ENCODE data around the gene CHI3L2.
A peak's percentile ranks its signal among the peaks of the same experiment; 100 is the strongest.

Gene CHI3L2

DNA sequence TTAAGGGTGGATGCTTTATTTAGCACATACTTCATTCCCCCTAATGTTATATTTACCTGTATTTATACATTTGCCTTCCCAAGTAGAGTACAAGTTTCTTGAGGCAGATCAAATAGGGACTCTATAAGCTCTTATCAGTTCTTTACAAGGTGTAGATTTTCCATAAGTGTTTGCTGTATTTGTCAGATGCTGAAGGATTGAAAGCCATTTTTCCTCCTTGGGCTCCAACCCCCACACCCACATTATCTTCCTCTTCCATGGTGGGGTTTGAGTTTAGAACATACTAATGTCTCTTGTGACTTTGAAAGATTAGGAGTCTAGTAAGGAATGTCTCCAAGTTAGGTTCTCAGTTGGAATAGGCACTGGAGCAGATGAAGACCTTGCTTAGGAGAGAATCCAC is 2.4 kb upstream of the CHI3L2 start:
- Histone ChIP-seq H3K36me3 (ENCODE audit: insufficient read depth, low read length) (no peaks in the 10 kb centered on the region), H3K9ac (ENCODE audit: low read depth, low read length) (no peak overlapping the region), H3K9me3 (replicated peaks; ENCODE audit: low read length) (no peaks in the 10 kb centered on the region), H3K4me3 (ENCODE audit: low read length) (no peak overlapping the region), H3K4me2 (ENCODE audit: low read length) (no peak overlapping the region), H3K27me3 (ENCODE audit: control insufficient read depth, insufficient read depth, low read length) (peaks cover 12% of the 10 kb centered on the region), H3K4me1 (ENCODE audit: control insufficient read depth, insufficient read depth, low read length) (peaks cover 21% of the 10 kb centered on the region)

DNA sequence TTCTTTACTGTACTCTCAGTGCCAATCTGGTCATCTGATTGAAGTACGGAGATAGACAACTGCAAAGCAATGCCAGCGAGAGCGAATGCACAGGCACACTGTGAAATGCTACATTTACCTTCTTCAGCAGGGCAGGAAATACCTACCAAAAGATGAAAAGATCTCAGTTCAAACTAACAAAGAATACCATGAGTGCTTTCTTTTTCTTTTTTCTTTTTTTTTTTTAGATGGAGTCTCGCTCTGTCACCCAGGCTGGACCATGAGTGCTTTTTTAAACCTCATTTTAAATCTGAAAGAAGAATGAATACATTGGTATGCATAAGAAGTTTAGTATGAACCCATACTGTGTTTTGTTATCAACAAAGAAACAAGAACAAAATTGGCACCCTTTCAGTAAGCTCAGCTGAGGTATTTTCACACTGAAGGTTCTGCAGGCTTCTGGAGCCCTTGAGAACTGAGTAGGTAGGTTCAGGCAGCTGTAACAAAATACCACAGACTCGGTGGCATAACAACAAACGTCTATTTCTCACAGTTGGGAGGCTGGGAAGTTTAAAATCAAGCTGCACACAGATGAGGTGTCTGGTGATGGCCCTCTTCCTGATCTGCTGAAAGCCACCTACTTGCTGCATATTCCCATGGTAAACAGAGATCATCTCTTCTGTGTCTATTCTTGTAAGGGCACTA is 1.7 kb upstream of the CHI3L2 start:
- peaks cover 21% of the 10 kb centered on the region for H3K4me1 ChIP-seq (ENCODE audit: control insufficient read depth, insufficient read depth, low read length)
- H3K36me3 ChIP-seq (ENCODE audit: insufficient read depth, low read length), result no peaks in the 10 kb centered on the region
- H3K27me3 ChIP-seq (ENCODE audit: control insufficient read depth, insufficient read depth, low read length), result peaks cover 5% of the 10 kb centered on the region
- H3K9me3 ChIP-seq (replicated peaks; ENCODE audit: low read length), result no peaks in the 10 kb centered on the region
- H3K9ac ChIP-seq (ENCODE audit: low read depth, low read length), result no peak overlapping the region
- H3K4me3 ChIP-seq (ENCODE audit: low read length), result no peak overlapping the region
- no peak overlapping the region for H3K4me2 ChIP-seq (ENCODE audit: low read length)

DNA sequence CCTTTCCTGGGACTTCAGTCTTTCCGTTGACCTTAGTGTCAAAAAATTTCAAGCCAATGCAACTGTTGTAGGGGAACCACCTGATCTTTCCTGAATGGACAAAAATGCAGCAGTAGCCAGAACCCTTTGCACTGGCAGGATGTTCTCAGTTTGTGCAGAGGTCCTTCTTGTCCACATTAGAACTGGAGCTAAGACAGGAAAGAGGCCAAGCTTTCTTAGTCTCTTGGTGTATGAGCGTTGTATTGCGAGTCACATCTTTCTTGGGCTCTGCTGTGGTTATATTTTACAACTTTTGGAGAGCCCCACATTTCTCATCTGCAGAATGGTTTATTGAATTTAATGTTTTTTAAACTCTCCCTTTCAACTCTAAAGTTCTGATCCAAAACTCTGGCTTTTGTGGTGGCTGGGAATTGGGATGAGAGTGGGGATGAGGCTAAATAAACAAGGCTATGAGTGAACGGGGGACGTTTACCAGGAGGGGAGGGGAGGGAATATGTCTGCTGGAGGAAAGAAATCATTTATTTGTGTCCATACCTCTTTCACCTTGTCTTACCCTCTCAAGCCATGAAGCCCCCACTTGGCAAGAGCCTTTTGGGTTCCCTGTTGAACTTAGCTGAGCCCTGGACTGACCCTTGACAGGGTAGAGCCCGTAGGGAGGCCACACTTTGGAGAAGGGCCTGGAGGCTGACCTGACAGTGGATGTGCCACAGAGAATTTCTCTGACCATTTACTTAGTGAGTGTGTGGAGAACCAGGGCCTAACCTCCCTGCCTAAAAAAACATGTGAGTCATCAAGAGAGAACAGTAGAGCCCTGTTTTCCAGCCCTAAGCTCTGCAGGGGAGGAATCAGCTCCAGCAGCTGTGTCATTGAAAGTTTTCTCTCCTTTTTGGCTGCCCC is 586 bp downstream of the CHI3L2 start:
- Histone ChIP-seq H3K9ac (ENCODE audit: low read depth, low read length) (no peak overlapping the region), H3K9me3 (replicated peaks; ENCODE audit: low read length) (no peaks in the 10 kb centered on the region), H3K4me2 (ENCODE audit: low read length) (peak overlapping the region; percentile 71), H3K4me3 (ENCODE audit: low read length) (peak overlapping the region; percentile 32), H3K36me3 (ENCODE audit: insufficient read depth, low read length) (no peaks in the 10 kb centered on the region), H3K4me1 (ENCODE audit: control insufficient read depth, insufficient read depth, low read length) (peaks cover 21% of the 10 kb centered on the region), H3K27me3 (ENCODE audit: control insufficient read depth, insufficient read depth, low read length) (no peaks in the 10 kb centered on the region)

DNA sequence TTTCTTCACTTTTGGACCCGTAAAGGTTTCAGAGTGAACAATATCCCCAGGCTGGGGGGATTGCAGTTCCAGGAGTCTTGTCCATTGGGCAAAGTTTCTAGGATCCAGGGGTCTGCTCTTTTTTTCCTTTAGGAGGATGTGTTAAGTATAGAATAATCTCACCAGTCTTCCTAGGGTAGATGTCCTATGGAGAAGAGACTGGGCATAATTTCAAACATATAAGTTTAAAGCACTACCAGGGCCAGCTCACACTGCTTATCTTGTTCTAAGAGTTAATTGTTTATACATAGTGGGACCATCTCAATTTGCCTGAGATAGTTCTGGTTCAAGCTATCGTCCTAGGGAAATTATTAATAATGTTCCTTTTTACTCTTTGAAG is 1.2 kb downstream of the CHI3L2 start:
- Histone ChIP-seq H3K36me3 (ENCODE audit: insufficient read depth, low read length) (no peaks in the 10 kb centered on the region), H3K27me3 (ENCODE audit: control insufficient read depth, insufficient read depth, low read length) (no peaks in the 10 kb centered on the region), H3K9ac (ENCODE audit: low read depth, low read length) (no peak overlapping the region)

DNA sequence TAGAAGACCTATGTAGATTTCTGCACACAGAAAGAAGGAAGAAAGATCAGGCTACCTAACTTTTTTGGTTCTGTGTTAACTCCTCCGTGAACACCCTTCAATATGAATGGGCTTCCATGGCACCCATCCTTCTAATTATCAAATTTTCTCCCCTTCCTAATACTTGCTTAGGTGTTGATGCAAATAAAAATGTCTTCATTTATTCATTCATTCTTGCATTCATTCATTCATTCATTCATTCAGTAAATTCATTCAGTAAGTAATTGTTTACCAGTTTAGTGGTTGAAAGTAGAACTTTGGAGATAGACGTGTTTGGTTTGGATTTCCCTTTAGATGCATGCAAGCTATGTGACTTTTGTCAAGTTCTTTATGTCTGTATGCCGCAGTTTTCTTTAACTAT is 4.6 kb downstream of the CHI3L2 start:
- Histone ChIP-seq H3K9me3 (replicated peaks; ENCODE audit: low read length) (no peaks in the 10 kb centered on the region), H3K36me3 (ENCODE audit: insufficient read depth, low read length) (no peaks in the 10 kb centered on the region), H3K4me1 (ENCODE audit: control insufficient read depth, insufficient read depth, low read length) (peaks cover 35% of the 10 kb centered on the region), H3K27me3 (ENCODE audit: control insufficient read depth, insufficient read depth, low read length) (no peaks in the 10 kb centered on the region), H3K4me3 (ENCODE audit: low read length) (no peak overlapping the region), H3K4me2 (ENCODE audit: low read length) (no peak overlapping the region), H3K9ac (ENCODE audit: low read depth, low read length) (no peak overlapping the region)

More for the DNA sequence above, 1.2 kb downstream of the CHI3L2 start:
- Histone ChIP-seq H3K4me1 (ENCODE audit: control insufficient read depth, insufficient read depth, low read length) (peaks cover 21% of the 10 kb centered on the region), H3K4me2 (ENCODE audit: low read length) (peak overlapping the region; percentile 71), H3K4me3 (ENCODE audit: low read length) (peak overlapping the region; percentile 27), H3K9me3 (replicated peaks; ENCODE audit: low read length) (no peaks in the 10 kb centered on the region)

DNA sequence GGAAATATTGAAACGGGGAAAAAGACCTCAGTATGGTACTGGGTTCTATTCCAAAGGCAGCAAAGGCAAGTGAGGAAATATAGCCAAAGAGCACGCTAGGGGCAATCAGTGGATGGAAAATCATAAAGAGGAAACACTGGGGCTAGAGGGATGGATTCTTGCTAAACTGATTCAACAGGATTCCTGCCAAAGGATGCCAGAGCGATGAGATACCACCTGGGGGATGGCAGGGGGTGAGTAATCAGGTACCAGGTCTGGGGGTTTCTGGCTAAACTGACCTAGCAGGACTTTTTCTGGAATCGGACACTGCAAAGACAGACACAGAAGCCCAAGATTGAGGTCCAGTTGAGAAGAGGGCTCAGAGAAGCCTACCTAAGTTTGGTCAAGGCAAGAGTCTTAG is 6.7 kb downstream of the CHI3L2 start:
- Histone ChIP-seq H3K4me3 (ENCODE audit: low read length) (no peak overlapping the region), H3K4me2 (ENCODE audit: low read length) (no peak overlapping the region), H3K9me3 (replicated peaks; ENCODE audit: low read length) (no peaks in the 10 kb centered on the region)

DNA sequence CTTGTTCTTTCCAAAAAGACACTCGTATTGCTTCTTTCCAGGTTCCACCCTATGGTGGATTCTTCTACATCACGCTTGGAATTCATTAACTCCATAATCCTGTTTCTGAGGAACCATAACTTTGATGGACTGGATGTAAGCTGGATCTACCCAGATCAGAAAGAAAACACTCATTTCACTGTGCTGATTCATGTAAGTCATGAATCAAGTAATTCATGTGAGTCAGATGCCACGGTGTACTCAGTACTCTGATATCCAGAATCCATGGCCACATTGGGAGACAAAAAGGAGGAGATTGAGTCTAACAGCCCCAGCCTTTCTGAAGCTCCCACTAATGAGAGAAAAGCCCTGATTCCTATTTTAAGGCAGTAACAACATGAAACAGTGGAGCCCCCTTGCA is 7.4 kb downstream of the CHI3L2 start:
- Histone ChIP-seq H3K36me3 (ENCODE audit: insufficient read depth, low read length) (no peaks in the 10 kb centered on the region), H3K4me1 (ENCODE audit: control insufficient read depth, insufficient read depth, low read length) (peaks cover 14% of the 10 kb centered on the region)

More for the DNA sequence above, 6.7 kb downstream of the CHI3L2 start:
- H3K4me1 ChIP-seq (ENCODE audit: control insufficient read depth, insufficient read depth, low read length), result peaks cover 14% of the 10 kb centered on the region
- no peaks in the 10 kb centered on the region for H3K27me3 ChIP-seq (ENCODE audit: control insufficient read depth, insufficient read depth, low read length)
- H3K9ac ChIP-seq (ENCODE audit: low read depth, low read length), result no peak overlapping the region
- no peaks in the 10 kb centered on the region for H3K36me3 ChIP-seq (ENCODE audit: insufficient read depth, low read length)

GRCh38 chr1:111236379-111236778 is 8.9 kb downstream of the CHI3L2 start:
- no peaks in the 10 kb centered on the region for H3K9me3 ChIP-seq (replicated peaks; ENCODE audit: low read length)
- H3K4me3 ChIP-seq (ENCODE audit: low read length), result no peak overlapping the region
- peaks cover 14% of the 10 kb centered on the region for H3K4me1 ChIP-seq (ENCODE audit: control insufficient read depth, insufficient read depth, low read length)
- H3K4me2 ChIP-seq (ENCODE audit: low read length), result no peak overlapping the region
- H3K27me3 ChIP-seq (ENCODE audit: control insufficient read depth, insufficient read depth, low read length), result no peaks in the 10 kb centered on the region
- H3K9ac ChIP-seq (ENCODE audit: low read depth, low read length), result no peak overlapping the region
- no peaks in the 10 kb centered on the region for H3K36me3 ChIP-seq (ENCODE audit: insufficient read depth, low read length)

More for the DNA sequence above, 7.4 kb downstream of the CHI3L2 start:
- Histone ChIP-seq H3K4me3 (ENCODE audit: low read length) (no peak overlapping the region), H3K27me3 (ENCODE audit: control insufficient read depth, insufficient read depth, low read length) (no peaks in the 10 kb centered on the region), H3K4me2 (ENCODE audit: low read length) (no peak overlapping the region), H3K9me3 (replicated peaks; ENCODE audit: low read length) (no peaks in the 10 kb centered on the region), H3K9ac (ENCODE audit: low read depth, low read length) (no peak overlapping the region)

DNA sequence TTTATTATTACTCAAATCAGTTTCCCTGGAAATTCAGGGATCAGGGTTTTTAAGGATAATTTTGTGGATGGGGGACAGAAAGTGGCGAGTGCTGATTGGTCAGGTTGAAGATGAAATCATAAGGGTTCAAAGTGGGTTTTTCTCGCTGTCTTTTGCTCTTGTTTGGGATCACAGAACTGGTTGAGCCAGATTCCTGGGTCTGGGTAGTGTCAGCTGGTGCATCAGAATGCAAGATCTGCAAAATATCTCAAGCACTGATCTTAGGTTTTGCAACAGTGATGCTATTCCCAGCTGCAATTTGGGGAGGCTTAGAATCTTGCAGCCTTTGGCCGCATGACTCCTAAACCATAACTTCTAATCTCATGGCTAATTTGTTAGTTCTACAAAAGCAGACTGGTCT is 9.3 kb downstream of the CHI3L2 start:
- Histone ChIP-seq H3K4me2 (ENCODE audit: low read length) (no peak overlapping the region), H3K4me1 (ENCODE audit: control insufficient read depth, insufficient read depth, low read length) (peaks cover 14% of the 10 kb centered on the region), H3K36me3 (ENCODE audit: insufficient read depth, low read length) (no peaks in the 10 kb centered on the region)

DNA sequence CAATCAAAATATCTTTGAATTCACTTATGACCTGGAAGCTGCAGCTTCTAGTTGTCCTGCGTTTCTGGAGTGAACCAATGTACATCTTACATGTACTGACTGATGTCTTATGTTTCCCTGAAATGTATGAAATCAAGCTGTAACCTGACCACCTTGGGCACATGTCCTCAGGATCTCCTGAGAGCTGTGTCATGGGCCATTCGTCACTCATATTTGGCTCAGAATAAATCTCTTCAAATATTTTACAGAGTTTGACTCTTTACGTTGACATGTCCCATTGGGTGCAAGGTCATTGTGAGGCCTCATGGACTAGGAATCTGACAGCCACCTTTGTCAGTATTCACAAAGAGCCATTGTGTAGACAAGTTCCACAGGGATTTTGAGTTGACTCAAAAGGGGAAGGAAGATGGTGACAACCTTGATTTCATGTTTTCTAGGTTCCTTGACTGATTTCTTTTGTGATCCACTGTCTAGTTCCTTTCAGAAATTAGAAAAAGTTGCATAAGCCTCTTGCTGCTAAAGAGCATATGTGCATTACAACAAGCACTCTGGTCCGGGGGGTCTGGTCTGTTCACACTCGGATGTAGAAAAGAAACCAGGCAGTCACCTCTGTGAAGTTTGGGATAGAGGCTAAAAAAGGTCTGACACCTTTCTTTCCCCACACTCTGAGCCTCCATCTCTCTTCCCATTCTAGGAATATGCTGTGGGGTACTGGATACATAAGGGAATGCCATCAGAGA is 10.7 kb downstream of the CHI3L2 start:
- no peaks in the 10 kb centered on the region for H3K36me3 ChIP-seq (ENCODE audit: insufficient read depth, low read length)
- H3K27me3 ChIP-seq (ENCODE audit: control insufficient read depth, insufficient read depth, low read length), result no peaks in the 10 kb centered on the region
- no peak overlapping the region for H3K9ac ChIP-seq (ENCODE audit: low read depth, low read length)
- peaks cover 14% of the 10 kb centered on the region for H3K4me1 ChIP-seq (ENCODE audit: control insufficient read depth, insufficient read depth, low read length)
- H3K9me3 ChIP-seq (replicated peaks; ENCODE audit: low read length), result no peaks in the 10 kb centered on the region
- no peak overlapping the region for H3K4me3 ChIP-seq (ENCODE audit: low read length)
- H3K4me2 ChIP-seq (ENCODE audit: low read length), result no peak overlapping the region

More for the DNA sequence above, 9.3 kb downstream of the CHI3L2 start:
- Histone ChIP-seq H3K9ac (ENCODE audit: low read depth, low read length) (no peak overlapping the region), H3K27me3 (ENCODE audit: control insufficient read depth, insufficient read depth, low read length) (no peaks in the 10 kb centered on the region), H3K9me3 (replicated peaks; ENCODE audit: low read length) (no peaks in the 10 kb centered on the region), H3K4me3 (ENCODE audit: low read length) (no peak overlapping the region)

DNA sequence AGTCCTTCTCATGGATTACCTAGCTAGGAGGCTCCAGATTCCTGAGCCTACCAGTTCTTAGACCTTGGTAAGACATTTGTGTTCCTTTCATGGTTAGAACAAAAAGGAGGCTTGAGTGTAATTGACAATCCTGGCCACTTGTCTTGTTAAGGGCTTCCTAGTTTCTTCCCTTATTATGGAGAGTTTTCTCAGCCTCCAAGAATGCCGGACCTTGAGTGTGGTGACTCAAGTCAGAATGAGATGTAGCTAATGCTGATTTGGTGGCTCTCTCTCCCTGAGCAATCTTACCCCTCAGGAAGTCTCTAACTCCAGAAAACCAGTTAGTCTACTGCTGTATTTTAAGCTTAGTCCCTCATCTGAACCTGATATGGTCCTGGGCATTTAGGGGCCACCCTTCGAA is 14.3 kb downstream of the CHI3L2 start:
- Histone ChIP-seq H3K4me1 (ENCODE audit: control insufficient read depth, insufficient read depth, low read length) (no peaks in the 10 kb centered on the region), H3K27me3 (ENCODE audit: control insufficient read depth, insufficient read depth, low read length) (no peaks in the 10 kb centered on the region), H3K4me2 (ENCODE audit: low read length) (no peak overlapping the region), H3K4me3 (ENCODE audit: low read length) (no peak overlapping the region), H3K9ac (ENCODE audit: low read depth, low read length) (no peak overlapping the region), H3K9me3 (replicated peaks; ENCODE audit: low read length) (no peaks in the 10 kb centered on the region), H3K36me3 (ENCODE audit: insufficient read depth, low read length) (no peaks in the 10 kb centered on the region)
